A549 (cell line): Measurements from ENCODE around the gene DIPK1B. TPM values are rescaled to one million over a fixed set of nuclear protein-coding genes. Genes with fewer than 3 reads are reported as not detected.

Source experiments
- ATAC-seq, 2 experiments: fragments of 200-7000 bp in 1 of 2; fragments of >200 bp in 1 of 2; cut with Nextera tagmentation in 1 of 2; cut with Tn5 transposase in 1 of 2; 3 replicates each; pipeline versions ENCODE4 v1.8.0 to v1.9.1; 2018 to 2020; ENCODE audit warnings: mild to moderate bottlenecking in 1 of 2, moderate library complexity in 1 of 2
- CTCF ChIA-PET: fragments of 300-600 bp; sonication (Branson Sonifier 250); formaldehyde crosslinking; extraction: SDS; loops from one replicate; lab custom pipeline; 2021; ENCODE audit warnings: antibody characterized with exemption, inconsistent platforms; lab: Yijun Ruan, JAX
- POLR2A ChIA-PET: fragments of 350-600 bp; formaldehyde crosslinking; extraction: SDS; loops from one replicate; lab custom pipeline; 2021; ENCODE audit warnings: antibody characterized with exemption, inconsistent platforms; lab: Yijun Ruan, JAX
- DNase-seq, 2 experiments: peaks; one replicate each; pipeline versions ENCODE4 v3.0.0 to v3.0.0-alpha.2; 2011 to 2016; ENCODE audit warnings: low read depth in 1 of 2, low spot score in 1 of 2
- FAIRE-seq: peaks from 2 replicates; lab custom pipeline; 2011; peaks lifted over from hg19 to GRCh38; lab: Jason Lieb, UNC
- H3K27ac ChIP-seq, 2 experiments: fragments of >200 bp; sonication (Bioruptor Twin); formaldehyde crosslinking; 3 replicates each; pipeline ENCODE4 v1.5.1; 2016 to 2017
- H3K4me1 ChIP-seq: fragments of >200 bp; sonication (Bioruptor Twin); formaldehyde crosslinking; 3 replicates; pipeline ENCODE4 v1.6.1; 2016
- H3K4me2 ChIP-seq: fragments of >200 bp; sonication (Bioruptor Twin); formaldehyde crosslinking; 3 replicates; pipeline ENCODE4 v1.6.1; 2016
- H3K4me3 ChIP-seq: fragments of >200 bp; sonication (Bioruptor Twin); formaldehyde crosslinking; 3 replicates; pipeline ENCODE4 v1.5.1; 2016
- H3K9me3 ChIP-seq: fragments of >200 bp; sonication (Bioruptor Twin); formaldehyde crosslinking; 3 replicates; pipeline ENCODE4 v1.6.1; 2016
- ATOH8 ChIP-seq: fragments of 250-450 bp; sonication (Bioruptor Pico); IDR thresholded peaks from 2 replicates; pipeline ENCODE4 v1.5.0; 2020; ENCODE audit warnings: low read depth, mild to moderate bottlenecking, moderate library complexity
- BHLHE40 ChIP-seq: IDR thresholded peaks from 2 replicates; pipeline ENCODE4 v1.6.1; 2012; ENCODE audit warnings: low read depth, low read length, inconsistent platforms
- CBX8 ChIP-seq: fragments of 200-600 bp; sonication (generic); IDR thresholded peaks from 2 replicates; pipeline ENCODE4 v1.6.1; 2016
- CEBPB ChIP-seq, 2 experiments: fragments of >200 bp in 1 of 2; sonication (Bioruptor Twin) in 1 of 2; formaldehyde crosslinking in 1 of 2; IDR thresholded peaks; 2 replicates each; pipeline ENCODE4 v1.6.1; 2012 to 2016
- CTCF ChIP-seq: fragments of >200 bp; sonication (Bioruptor Twin); formaldehyde crosslinking; IDR thresholded peaks from 3 replicates; pipeline ENCODE4 v1.5.1; 2016
- E2F6 ChIP-seq: IDR thresholded peaks from 2 replicates; pipeline ENCODE4 v1.6.1; 2012; ENCODE audit warnings: low read depth, borderline replicate concordance
- EP300 ChIP-seq, 2 experiments: fragments of >200 bp; sonication (Bioruptor Twin); formaldehyde crosslinking; IDR thresholded peaks; 2 replicates in 1 of 2; 3 replicates in 1 of 2; pipeline ENCODE4 v1.6.1; 2016 to 2017
- ESRRA ChIP-seq: fragments of 150-350 bp; IDR thresholded peaks from 2 replicates; pipeline ENCODE4 v1.6.1; 2014; ENCODE audit warnings: mild to moderate bottlenecking, low read length, borderline replicate concordance
- FOXS1 ChIP-seq: fragments of 250-450 bp; sonication (Bioruptor Pico); IDR thresholded peaks from 2 replicates; pipeline ENCODE4 v1.5.0; 2020; ENCODE audit warnings: mild to moderate bottlenecking, moderate library complexity
- GATA3 ChIP-seq: IDR thresholded peaks from 2 replicates; pipeline ENCODE4 v1.6.1; 2012; ENCODE audit warnings: borderline replicate concordance
- HOXB13 ChIP-seq: fragments of 250-450 bp; sonication (Bioruptor Pico); IDR thresholded peaks from 2 replicates; pipeline ENCODE4 v1.5.0; 2020; ENCODE audit warnings: low read depth, mild to moderate bottlenecking, moderate library complexity
- MAX ChIP-seq: IDR thresholded peaks from 2 replicates; pipeline ENCODE4 v1.6.1; 2012
- POLR2A ChIP-seq: IDR thresholded peaks from 2 replicates; pipeline ENCODE4 v1.6.1; 2012; ENCODE audit warnings: mild to moderate bottlenecking, low read length
- RCOR1 ChIP-seq: fragments of 150-350 bp; IDR thresholded peaks from 2 replicates; pipeline ENCODE4 v1.6.1; 2014; ENCODE audit warnings: antibody characterized with exemption, low read length, low read depth
- RFX5 ChIP-seq: fragments of 450-650 bp; IDR thresholded peaks from 2 replicates; pipeline ENCODE4 v1.7.1; 2014; ENCODE audit warnings: antibody characterized with exemption, mild to moderate bottlenecking, moderate library complexity
- SMC3 ChIP-seq: fragments of >200 bp; sonication (Bioruptor Twin); formaldehyde crosslinking; IDR thresholded peaks from 3 replicates; pipeline ENCODE4 v1.6.1; 2018; ENCODE audit warnings: inconsistent platforms
- USF2 ChIP-seq: fragments of 450-650 bp; IDR thresholded peaks from 2 replicates; pipeline ENCODE4 v1.6.1; 2014; ENCODE audit warnings: antibody characterized with exemption
- ZC3H11A ChIP-seq: fragments of 450-650 bp; IDR thresholded peaks from 2 replicates; pipeline ENCODE4 v1.6.1; 2014; ENCODE audit warnings: antibody characterized with exemption, mild to moderate bottlenecking
- ZFP36 ChIP-seq: fragments of 450-650 bp; IDR thresholded peaks from 2 replicates; pipeline ENCODE4 v1.6.1; 2014; ENCODE audit warnings: borderline replicate concordance; ENCODE audit not compliant: partially characterized antibody
- ZNF302 ChIP-seq: fragments of 250-450 bp; sonication (Bioruptor Pico); IDR thresholded peaks from 2 replicates; pipeline ENCODE4 v1.9.0; 2021; ENCODE audit warnings: inconsistent platforms, mild to moderate bottlenecking, moderate library complexity
- WGBS: methylation state at CpG from one replicate; pipeline ENCODE4 v1.1.6; 2017; ENCODE audit errors: missing lambda C conversion rate; 5-methylcytosine and 5-hydroxymethylcytosine counted together
- polyA plus RNA-seq, 4 experiments: library from polyadenylated mRNA; depleted of rRNA in 3 of 4; stranded (reverse); fragments of >200 nt; fragmentation: RNase III in 1 of 4; extraction: RNeasy Plus Mini Kit Qiagen cat#74134 plus additional on column Dnase treatment in 1 of 4; gene quantifications; 2 replicates in 3 of 4; 3 replicates in 1 of 4; pipeline ENCODE4 v1.2.3, GENCODE V29; 2011 to 2017

DIPK1B gene
- polyA plus RNA-seq, 2 of the 4 experiments (the other 2 are of a cell fraction), result 6.7 TPM

GRCh38 chr9:136697146-136697820, 15.1 kb upstream of the DIPK1B start:
- ATAC-seq (no peak), DNase-seq (peak in 1 of 2 experiments; percentile 39), FAIRE-seq (no peak)
- ChIA-PET CTCF (interaction anchor here (0.6 to 8.5 kb wide), 11 partner anchors 9 to 335 kb away, joined by 3 to 113 read pairs (median 3); no protein-coding TSS in a partner anchor), POLR2A (no interaction called here)
- peak overlapping the region; percentile 79 for H3K4me2 ChIP-seq
- H3K4me1 ChIP-seq, result peaks cover 63% of the 10 kb centered on the region
- H3K27ac ChIP-seq, result peak overlapping the region; percentile 68 to 87
- TF ChIP-seq POLR2A (0 out of 2 replicates have a peak, but pooled peaks have one; percentile 12), ZNF302 (CRISPR knock-in tag) (no peak), MAX (peak; percentile 50; the same call in 1 of the 2 replicates)
- WGBS, result 38% methylated on average over 21 of the region's 23 CpGs
- H3K9me3 ChIP-seq, result no peaks in the 10 kb centered on the region
- peak overlapping the region; percentile 22; the same call in 1 of the 3 replicates for H3K4me3 ChIP-seq

GRCh38 chr9:136697821-136698526, 14.4 kb upstream of the DIPK1B start:
- H3K4me3 ChIP-seq, result peak overlapping the region; percentile 22; the same call in 2 of the 3 replicates

GRCh38 chr9:136698635-136699246, 13.6 kb upstream of the DIPK1B start:
- Histone ChIP-seq H3K9me3 (no peaks in the 10 kb centered on the region), H3K4me1 (peaks cover 48% of the 10 kb centered on the region), H3K27ac (peak overlapping the region; percentile 68 to 87), H3K4me2 (peak overlapping the region; percentile 79), H3K4me3 (no peak overlapping the region)
- FAIRE-seq, result no peak
- DNase-seq, result no peak
- 93% methylated on average over 11 of the region's 11 CpGs for WGBS
- TF ChIP-seq RFX5 (no peak), ATOH8 (CRISPR knock-in tag) (no peak), CTCF (no peak)
- ATAC-seq, result no peak
- ChIA-PET POLR2A (interaction anchor here (1.9 kb wide), 1 partner anchor 29 kb away, joined by 4 read pairs; no protein-coding TSS in a partner anchor), CTCF (interaction anchor here (0.6 to 8.5 kb wide), 11 partner anchors 8 to 278 kb away, joined by 3 to 113 read pairs (median 3); no protein-coding TSS in a partner anchor)

More at GRCh38 chr9:136697821-136698526, 14.4 kb upstream of the DIPK1B start:
- no peak for DNase-seq
- ATAC-seq, result no peak
- no peaks in the 10 kb centered on the region for H3K9me3 ChIP-seq
- ChIA-PET CTCF (interaction anchor here (0.7 to 8.5 kb wide), 9 partner anchors 9 to 277 kb away, joined by 3 to 113 read pairs (median 5); no protein-coding TSS in a partner anchor), POLR2A (interaction anchor here (1.9 kb wide), 1 partner anchor 30 kb away, joined by 4 read pairs; no protein-coding TSS in a partner anchor)
- WGBS, result 31% methylated on average over 20 of the region's 20 CpGs
- H3K4me2 ChIP-seq, result peak overlapping the region; percentile 79
- H3K27ac ChIP-seq, result peak overlapping the region; percentile 68 to 87
- peaks cover 56% of the 10 kb centered on the region for H3K4me1 ChIP-seq
- TF ChIP-seq USF2 (no peak), CEBPB (IDR thresholded peaks at IDR 0.05) (peak; percentile 56 to 73; a peak in 3 of 4 replicates)
- no peak for FAIRE-seq

GRCh38 chr9:136700304-136700703, 12.1 kb upstream of the DIPK1B start:
- 83% methylated on average over 8 of the region's 13 CpGs for WGBS
- Histone ChIP-seq H3K4me3 (no peak overlapping the region), H3K4me2 (no peak overlapping the region), H3K27ac (no peak overlapping the region), H3K4me1 (peaks cover 33% of the 10 kb centered on the region), H3K9me3 (no peaks in the 10 kb centered on the region)
- DNase-seq, result no peak
- CTCF ChIA-PET, result interaction anchor here (0.9 to 8.5 kb wide), 5 partner anchors 6 to 216 kb away, joined by 3 to 113 read pairs (median 7); no protein-coding TSS in a partner anchor
- no peak for FAIRE-seq
- POLR2A ChIA-PET, result no interaction called here
- ATAC-seq, result no peak
- no peak for TF ChIP-seq GATA3
- TF ChIP-seq SMC3, result no peak
- no peak for TF ChIP-seq FOXS1 (CRISPR knock-in tag)
- no peak for TF ChIP-seq E2F6
- TF ChIP-seq EP300 (IDR thresholded peaks at IDR 0.05), result no peak
- no peak for TF ChIP-seq ZFP36
- TF ChIP-seq ESRRA, result no peak
- TF ChIP-seq ZC3H11A, result no peak
- TF ChIP-seq HOXB13 (CRISPR knock-in tag), result no peak
- TF ChIP-seq BHLHE40, result no peak
- no peak for TF ChIP-seq CBX8
- TF ChIP-seq MAX, result no peak
- no peak for TF ChIP-seq RCOR1
